ENCODE results near the gene CDKN2AIPNL. TPM values are rescaled to one million over a fixed set of nuclear protein-coding genes. Genes with fewer than 3 reads are reported as not detected.
"Not testable (repeated sequence)": the region's sequence is repeated elsewhere in the genome, so short reads cannot be mapped to it uniquely, and the experiment has no call there.

Gene CDKN2AIPNL
- total RNA-seq, 2 experiments from 2014 or later, result 28.0 to 33.8 TPM

- ATAC-seq (no peak), DNase-seq (no peak)
- Mint-ChIP-seq H3K36me3 (peaks cover 25% of the 10 kb centered on the region), H3K27me3 (no peaks in the 10 kb centered on the region), H3K27ac (no peak overlapping the region), H3K9me3 (ENCODE audit: low read depth) (no peaks in the 10 kb centered on the region), H3K4me3 (no peak overlapping the region), H3K4me1 (peaks cover 41% of the 10 kb centered on the region)
- CTCF ChIA-PET, result no interaction called here
Observed at GRCh38 chr5:134374232-134374631, 37.4 kb downstream of the CDKN2AIPNL start.

GRCh38 chr5:134373633-134374032, 38.0 kb downstream of the CDKN2AIPNL start:
- Mint-ChIP-seq H3K36me3 (peaks cover 23% of the 10 kb centered on the region), H3K4me1 (peaks cover 41% of the 10 kb centered on the region), H3K4me3 (peak overlapping the region; percentile 41)
- H3K27me3 Mint-ChIP-seq; ATAC-seq; DNase-seq; H3K27ac Mint-ChIP-seq; H3K9me3 Mint-ChIP-seq (ENCODE audit: low read depth): not testable (repeated sequence)
- CTCF ChIA-PET, result interaction anchor here (2.9 kb wide), 1 partner anchor 214 kb away, joined by 16 read pairs; no protein-coding TSS in a partner anchor

GRCh38 chr5:134371834-134372340, 39.8 kb downstream of the CDKN2AIPNL start:
- CTCF ChIA-PET, result interaction anchor here (0.8 to 2.9 kb wide), 15 partner anchors 9 to 216 kb away, joined by 3 to 16 read pairs (median 3); partner anchors contain the start of genes CDKN2AIPNL, JADE2 and PPP2CA
- Mint-ChIP-seq H3K27ac (peak overlapping the region; percentile 99), H3K4me3 (peak overlapping the region; percentile 98), H3K4me1 (peaks cover 42% of the 10 kb centered on the region), H3K36me3 (peaks cover 20% of the 10 kb centered on the region), H3K9me3 (ENCODE audit: low read depth) (no peaks in the 10 kb centered on the region), H3K27me3 (no peaks in the 10 kb centered on the region)
- DNase-seq (peak; percentile 63), ATAC-seq (peak; percentile 5)

- no peaks in the 10 kb centered on the region for H3K9me3 Mint-ChIP-seq (ENCODE audit: low read depth)
- CTCF ChIA-PET, result interaction anchor here (0.6 to 2.9 kb wide), 14 partner anchors 11 to 216 kb away, joined by 3 to 16 read pairs (median 3); partner anchors contain the start of genes CDKN2AIPNL, JADE2 and PPP2CA
- ATAC-seq, result peak; percentile 77
- peak within 1 kb of the TSS; percentile 98 for H3K4me3 Mint-ChIP-seq
- peaks cover 45% of the 10 kb centered on the region for H3K4me1 Mint-ChIP-seq
- H3K27ac Mint-ChIP-seq, result peak within 1 kb of the TSS; percentile 99
- H3K36me3 Mint-ChIP-seq, result peaks cover 20% of the 10 kb centered on the region
- H3K27me3 Mint-ChIP-seq, result no peaks in the 10 kb centered on the region
- peak; percentile 99 for DNase-seq
Observed at GRCh38 chr5:134370871-134371833, 40.5 kb downstream of the CDKN2AIPNL start, which contains the start of gene UBE2B. Gene UBE2B (plus strand): TSS chr5:134371569. CDS start chr5:134371596, 27 bp downstream.

- DNase-seq (no peak), ATAC-seq (peak; percentile 8)
- Mint-ChIP-seq H3K4me3 (peak overlapping the region; percentile 98), H3K4me1 (peaks cover 46% of the 10 kb centered on the region), H3K27ac (peak overlapping the region; percentile 99), H3K27me3 (no peaks in the 10 kb centered on the region), H3K9me3 (ENCODE audit: low read depth) (no peaks in the 10 kb centered on the region), H3K36me3 (peaks cover 18% of the 10 kb centered on the region)
- CTCF ChIA-PET, result interaction anchor here (0.6 to 1.1 kb wide), 2 partner anchors 41 to 217 kb away, joined by 3 read pairs; partner anchors contain the start of gene CDKN2AIPNL
Observed at GRCh38 chr5:134370311-134370870, 41.3 kb downstream of the CDKN2AIPNL start.

- H3K9me3 Mint-ChIP-seq (ENCODE audit: low read depth), result no peaks in the 10 kb centered on the region
- H3K4me1 Mint-ChIP-seq, result peaks cover 26% of the 10 kb centered on the region
- ATAC-seq (no peak), DNase-seq (no peak)
- H3K4me3 Mint-ChIP-seq, result no peak overlapping the region
- H3K27me3 Mint-ChIP-seq, result no peaks in the 10 kb centered on the region
- no peak overlapping the region for H3K27ac Mint-ChIP-seq
- CTCF ChIA-PET, result no interaction called here
- peaks cover 7% of the 10 kb centered on the region for H3K36me3 Mint-ChIP-seq
Observed at GRCh38 chr5:134365604-134366003, 46.1 kb downstream of the CDKN2AIPNL start.

- CTCF ChIA-PET, result no interaction called here
- H3K4me1 Mint-ChIP-seq, result no peaks in the 10 kb centered on the region
- H3K9me3 Mint-ChIP-seq (ENCODE audit: low read depth), result no peaks in the 10 kb centered on the region
- peaks cover 1% of the 10 kb centered on the region for H3K36me3 Mint-ChIP-seq
- H3K27me3 Mint-ChIP-seq, result no peaks in the 10 kb centered on the region
- H3K4me3 Mint-ChIP-seq, result no peak overlapping the region
- DNase-seq, result no peak
- no peak overlapping the region for H3K27ac Mint-ChIP-seq
- no peak for ATAC-seq
Observed at GRCh38 chr5:134355681-134356080, 56.0 kb downstream of the CDKN2AIPNL start.

Other genes with a start within 250 kb of the CDKN2AIPNL start
- 100 to 1,000 TPM; 172 to 189 TPM for gene SKP1, start 234.9 kb downstream of the CDKN2AIPNL start, total RNA-seq
- gene PPP2CA, start 185.8 kb downstream of the CDKN2AIPNL start, total RNA-seq, result 100 to 1,000 TPM; 123 to 194 TPM
- gene CDKL3, start 44.7 kb downstream of the CDKN2AIPNL start, total RNA-seq, result 1 to 10 TPM; 1.9 to 2.9 TPM
- gene UBE2B, start 40.3 kb downstream of the CDKN2AIPNL start, total RNA-seq, result 10 to 100 TPM; 74.6 to 84.8 TPM
- 10 to 100 TPM; 88.1 to 98.4 TPM for gene JADE2, start 113.8 kb upstream of the CDKN2AIPNL start, total RNA-seq
- gene SAR1B, start 220.9 kb upstream of the CDKN2AIPNL start, total RNA-seq, result 10 to 100 TPM; 41.1 to 61.8 TPM
- gene SEC24A, start 236.9 kb upstream of the CDKN2AIPNL start, total RNA-seq, result 10 to 100 TPM; 19.8 to 25.2 TPM

Data from activated CD8-positive, alpha-beta memory T cell treated with anti-CD3 and anti-CD28 coated beads, Interleukin-2, amount 10 ng/mL, durations not matched to agents 7 days and 5 days (primary cell).